Ishikawa (cell line): ENCODE measurements around the gene BOD1L2.

Experiments
- CEBPB ChIP-seq: IDR thresholded peaks from 2 replicates; pipeline ENCODE4 v1.6.1; 2012
- CREB1 ChIP-seq: IDR thresholded peaks from 2 replicates; pipeline ENCODE4 v1.6.1; 2012; ENCODE audit warnings: low read depth
- EGR1 ChIP-seq: IDR thresholded peaks from 2 replicates; pipeline ENCODE4 v1.6.1; 2012
- EP300 ChIP-seq: IDR thresholded peaks from 2 replicates; pipeline ENCODE4 v1.6.1; 2012; ENCODE audit warnings: borderline replicate concordance
- FOXM1 ChIP-seq: IDR thresholded peaks from 2 replicates; pipeline ENCODE4 v1.6.1; 2012; ENCODE audit warnings: low read depth, borderline replicate concordance
- NFIC ChIP-seq: IDR thresholded peaks from 2 replicates; pipeline ENCODE4 v1.6.1; 2012
- RAD21 ChIP-seq: IDR thresholded peaks from 2 replicates; pipeline ENCODE4 v1.6.1; 2012; ENCODE audit warnings: low read depth
- TCF12 ChIP-seq: IDR thresholded peaks from 2 replicates; pipeline ENCODE4 v1.6.1; 2012; ENCODE audit warnings: low read depth
- TEAD4 ChIP-seq: IDR thresholded peaks from 2 replicates; pipeline ENCODE4 v1.6.1; 2012
- ZBTB7A ChIP-seq: IDR thresholded peaks from 2 replicates; pipeline ENCODE4 v1.6.1; 2012; ENCODE audit warnings: low read depth
- TF ChIP-seq, protein P1 (sequence below): IDR thresholded peaks from 2 replicates; pipeline ENCODE4 v1.6.1; 2012
- TF ChIP-seq, protein P2 (sequence below): IDR thresholded peaks from 2 replicates; pipeline ENCODE4 v1.6.1; 2012
- TF ChIP-seq, protein P3 (sequence below): IDR thresholded peaks from 2 replicates; pipeline ENCODE4 v1.6.1; 2012; ENCODE audit warnings: low read depth, mild to moderate bottlenecking

Gene BOD1L2

DNA sequence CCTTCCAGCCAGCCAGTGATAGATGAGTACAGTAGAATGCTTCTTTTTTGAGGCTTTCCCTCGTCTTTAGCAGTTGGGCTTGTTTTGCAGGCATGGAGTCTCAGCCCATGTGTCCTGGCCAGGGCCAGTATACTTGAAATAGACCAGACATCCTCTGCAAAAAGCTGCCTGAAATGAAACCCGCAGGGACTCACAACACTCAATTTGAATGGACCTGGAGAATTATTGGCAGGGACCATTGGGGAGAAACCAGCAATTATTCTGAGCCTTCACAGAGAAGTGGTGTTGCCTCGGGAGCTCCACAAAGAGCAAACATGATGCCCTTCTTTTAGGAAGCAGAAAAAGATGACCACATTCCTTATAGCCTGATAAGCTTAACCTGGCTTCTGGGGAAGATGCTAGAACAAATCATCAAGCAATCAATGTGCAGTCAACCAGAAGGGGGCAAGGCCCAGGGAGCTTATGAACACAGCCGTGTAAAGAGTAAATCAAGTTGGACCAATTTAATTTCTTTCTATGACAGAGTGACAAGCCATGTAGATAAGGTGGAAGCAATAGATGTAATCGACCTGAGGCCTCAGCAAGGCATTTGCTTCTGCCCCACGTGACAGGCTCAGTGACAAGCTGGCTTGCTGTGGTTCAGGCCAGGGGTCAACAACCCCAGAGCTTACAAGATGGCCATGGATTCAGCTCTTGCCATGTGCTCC, 42.1 kb downstream of the BOD1L2 start:
- TF ChIP-seq, protein P1, sequence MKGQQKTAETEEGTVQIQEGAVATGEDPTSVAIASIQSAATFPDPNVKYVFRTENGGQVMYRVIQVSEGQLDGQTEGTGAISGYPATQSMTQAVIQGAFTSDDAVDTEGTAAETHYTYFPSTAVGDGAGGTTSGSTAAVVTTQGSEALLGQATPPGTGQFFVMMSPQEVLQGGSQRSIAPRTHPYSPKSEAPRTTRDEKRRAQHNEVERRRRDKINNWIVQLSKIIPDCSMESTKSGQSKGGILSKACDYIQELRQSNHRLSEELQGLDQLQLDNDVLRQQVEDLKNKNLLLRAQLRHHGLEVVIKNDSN = no peak
- TF ChIP-seq, protein P2, sequence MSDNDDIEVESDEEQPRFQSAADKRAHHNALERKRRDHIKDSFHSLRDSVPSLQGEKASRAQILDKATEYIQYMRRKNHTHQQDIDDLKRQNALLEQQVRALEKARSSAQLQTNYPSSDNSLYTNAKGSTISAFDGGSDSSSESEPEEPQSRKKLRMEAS = no peak
- TF ChIP-seq, protein P3, sequence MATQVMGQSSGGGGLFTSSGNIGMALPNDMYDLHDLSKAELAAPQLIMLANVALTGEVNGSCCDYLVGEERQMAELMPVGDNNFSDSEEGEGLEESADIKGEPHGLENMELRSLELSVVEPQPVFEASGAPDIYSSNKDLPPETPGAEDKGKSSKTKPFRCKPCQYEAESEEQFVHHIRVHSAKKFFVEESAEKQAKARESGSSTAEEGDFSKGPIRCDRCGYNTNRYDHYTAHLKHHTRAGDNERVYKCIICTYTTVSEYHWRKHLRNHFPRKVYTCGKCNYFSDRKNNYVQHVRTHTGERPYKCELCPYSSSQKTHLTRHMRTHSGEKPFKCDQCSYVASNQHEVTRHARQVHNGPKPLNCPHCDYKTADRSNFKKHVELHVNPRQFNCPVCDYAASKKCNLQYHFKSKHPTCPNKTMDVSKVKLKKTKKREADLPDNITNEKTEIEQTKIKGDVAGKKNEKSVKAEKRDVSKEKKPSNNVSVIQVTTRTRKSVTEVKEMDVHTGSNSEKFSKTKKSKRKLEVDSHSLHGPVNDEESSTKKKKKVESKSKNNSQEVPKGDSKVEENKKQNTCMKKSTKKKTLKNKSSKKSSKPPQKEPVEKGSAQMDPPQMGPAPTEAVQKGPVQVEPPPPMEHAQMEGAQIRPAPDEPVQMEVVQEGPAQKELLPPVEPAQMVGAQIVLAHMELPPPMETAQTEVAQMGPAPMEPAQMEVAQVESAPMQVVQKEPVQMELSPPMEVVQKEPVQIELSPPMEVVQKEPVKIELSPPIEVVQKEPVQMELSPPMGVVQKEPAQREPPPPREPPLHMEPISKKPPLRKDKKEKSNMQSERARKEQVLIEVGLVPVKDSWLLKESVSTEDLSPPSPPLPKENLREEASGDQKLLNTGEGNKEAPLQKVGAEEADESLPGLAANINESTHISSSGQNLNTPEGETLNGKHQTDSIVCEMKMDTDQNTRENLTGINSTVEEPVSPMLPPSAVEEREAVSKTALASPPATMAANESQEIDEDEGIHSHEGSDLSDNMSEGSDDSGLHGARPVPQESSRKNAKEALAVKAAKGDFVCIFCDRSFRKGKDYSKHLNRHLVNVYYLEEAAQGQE = no peak
- TF ChIP-seq ZBTB7A (no peak), FOXM1 (no peak)

DNA sequence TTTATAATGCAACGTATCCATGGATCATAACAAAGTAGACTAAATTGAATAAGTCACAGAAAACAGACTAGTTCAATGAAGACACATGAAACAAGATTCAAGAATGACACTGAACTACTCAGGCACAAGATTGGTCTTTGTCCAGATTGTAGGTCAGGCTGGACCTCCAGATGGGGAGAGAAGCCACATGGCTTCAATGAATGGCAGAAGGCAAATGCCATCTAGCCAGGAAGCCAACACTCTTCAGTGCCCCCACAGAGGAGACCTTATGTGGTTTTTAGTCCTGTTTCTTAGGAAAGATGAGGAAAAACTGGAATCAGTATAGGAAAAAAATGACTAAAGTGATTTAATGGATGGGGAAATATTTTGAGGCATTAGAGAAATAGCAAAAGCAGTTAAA, 43.1 kb downstream of the BOD1L2 start:
- TF ChIP-seq CREB1 (no peak), EGR1 (no peak), TCF12 (no peak), EP300 (no peak), RAD21 (no peak), TEAD4 (no peak), ZBTB7A (no peak)
- TF ChIP-seq, protein P3 = no peak

DNA sequence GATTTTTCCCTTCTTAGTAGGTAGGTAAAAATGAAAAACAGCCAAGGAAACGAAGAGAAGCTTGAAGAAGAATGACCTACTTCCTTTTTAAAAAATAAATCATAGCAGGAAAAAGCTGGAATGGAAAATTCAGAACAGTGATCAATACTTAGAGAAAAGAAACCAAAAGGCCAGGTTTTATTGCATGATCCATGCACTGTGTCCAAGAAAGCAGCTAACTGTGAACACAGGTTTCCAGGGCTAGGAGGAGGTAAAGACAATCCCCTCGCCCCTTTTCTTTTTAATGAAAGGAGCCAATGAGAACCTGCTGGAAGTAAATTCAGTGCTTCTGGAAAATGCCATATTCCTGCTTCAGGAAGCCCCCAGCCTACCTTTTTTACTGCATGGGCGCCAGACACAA, 47.2 kb downstream of the BOD1L2 start:
- TF ChIP-seq, protein P2 = no peak
- TF ChIP-seq, protein P3 = no peak
- no peak for TF ChIP-seq CEBPB

DNA sequence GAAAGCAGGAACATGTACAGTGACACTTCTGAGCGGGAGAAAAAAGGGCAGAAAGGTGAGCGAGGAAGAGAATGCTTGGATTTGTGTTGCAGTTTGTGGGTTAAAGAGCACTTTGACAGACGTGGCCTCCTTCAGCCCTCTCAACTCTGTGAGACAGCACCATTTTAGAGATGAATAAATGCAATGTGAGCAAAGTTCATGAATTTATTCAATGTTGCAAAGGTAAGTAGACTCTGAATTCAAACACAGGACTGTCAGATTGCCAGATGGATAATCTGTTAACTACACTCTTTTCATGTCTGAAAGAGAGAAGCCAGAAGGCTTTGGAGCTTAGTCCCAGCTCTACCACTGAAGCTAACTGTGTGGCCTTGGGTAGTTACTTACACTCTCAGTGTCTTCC, 47.7 kb downstream of the BOD1L2 start:
- TF ChIP-seq EP300 = no peak
- TF ChIP-seq EGR1 = no peak
- no peak for TF ChIP-seq TCF12
- TF ChIP-seq, protein P3 = no peak
- TF ChIP-seq CREB1 = no peak
- no peak for TF ChIP-seq ZBTB7A
- TF ChIP-seq FOXM1 = no peak
- TF ChIP-seq TEAD4 = no peak
- TF ChIP-seq NFIC = no peak
- no peak for TF ChIP-seq RAD21
- TF ChIP-seq, protein P2 = no peak
